ENCODE results near the gene NTN4.
"Not testable (repeated sequence)": the region's sequence is repeated elsewhere in the genome, so short reads cannot be mapped to it uniquely, and the experiment has no call there.

Gene NTN4

GRCh38 chr12:95746062-95746461 lies 44.5 kb downstream of the NTN4 start:
- not testable (repeated sequence) for DNase-seq

GRCh38 chr12:95742586-95742985 lies 48.0 kb downstream of the NTN4 start:
- no peak for DNase-seq

- no peak for DNase-seq
Measured at GRCh38 chr12:95741635-95742034, 48.9 kb downstream of the NTN4 start.

- no peak for DNase-seq
Measured at GRCh38 chr12:95740751-95741150, 49.8 kb downstream of the NTN4 start.

GRCh38 chr12:95739561-95740313 lies 50.8 kb downstream of the NTN4 start:
- DNase-seq = no peak

- DNase-seq = peak; percentile 36
Measured at GRCh38 chr12:95738024-95738611, 52.4 kb downstream of the NTN4 start.

- no peak for DNase-seq
Measured at GRCh38 chr12:95736631-95737030, 53.9 kb downstream of the NTN4 start.

GRCh38 chr12:95735728-95736127 lies 54.8 kb downstream of the NTN4 start:
- DNase-seq = not testable (repeated sequence)

- DNase-seq = no peak
Measured at GRCh38 chr12:95733141-95733825, 57.3 kb downstream of the NTN4 start.

- no peak for DNase-seq
Measured at GRCh38 chr12:95731519-95731958, 59.0 kb downstream of the NTN4 start.

- DNase-seq = peak; percentile 29
Measured at GRCh38 chr12:95730457-95730856, 60.1 kb downstream of the NTN4 start.

- DNase-seq = no peak
Measured at GRCh38 chr12:95726903-95727302, 63.7 kb downstream of the NTN4 start.

GRCh38 chr12:95724767-95725166 lies 65.8 kb downstream of the NTN4 start:
- no peak for DNase-seq

GRCh38 chr12:95723693-95724384 lies 66.7 kb downstream of the NTN4 start:
- no peak for DNase-seq

GRCh38 chr12:95721320-95721719 lies 69.2 kb downstream of the NTN4 start:
- peak; percentile 39 for DNase-seq

- no peak for DNase-seq
Measured at GRCh38 chr12:95720146-95720545, 70.4 kb downstream of the NTN4 start.

- no peak for DNase-seq
Measured at GRCh38 chr12:95718772-95719171, 71.8 kb downstream of the NTN4 start.

- DNase-seq = no peak
Measured at GRCh38 chr12:95718006-95718431, 72.5 kb downstream of the NTN4 start.

GRCh38 chr12:95717316-95717928 lies 73.1 kb downstream of the NTN4 start:
- DNase-seq = no peak

- DNase-seq = no peak
Measured at GRCh38 chr12:95715177-95715576, 75.4 kb downstream of the NTN4 start.

- no peak for DNase-seq
Measured at GRCh38 chr12:95712269-95712668, 78.3 kb downstream of the NTN4 start.

GRCh38 chr12:95710386-95710785 lies 80.2 kb downstream of the NTN4 start:
- no peak for DNase-seq

- DNase-seq = peak; percentile 32
Measured at GRCh38 chr12:95709152-95709551, 81.4 kb downstream of the NTN4 start.
